Loucy (cell line): ENCODE measurements around the gene DNM3.

Source experiments
- H2AFZ ChIP-seq: fragments of 200-600 bp; sonication (generic); 2 replicates; pipeline ENCODE4 v1.6.0; 2016; ENCODE audit warnings: antibody characterized with exemption, mild to moderate bottlenecking, low read length, moderate library complexity
- H3F3A ChIP-seq: fragments of 200-600 bp; 2 replicates; pipeline ENCODE4 v1.6.0; 2016; ENCODE audit warnings: antibody characterized with exemption, low read depth, mild to moderate bottlenecking
- H3K27me3 ChIP-seq: fragments of 200-600 bp; sonication (generic); 2 replicates; pipeline ENCODE4 v1.6.1; 2014; ENCODE audit warnings: low read length, mild to moderate bottlenecking; ENCODE audit not compliant: insufficient read depth, poor library complexity, severe bottlenecking
- H3K36me3 ChIP-seq: fragments of 200-600 bp; sonication (generic); 2 replicates; pipeline ENCODE4 v1.6.1; 2016; ENCODE audit warnings: low read length; ENCODE audit not compliant: insufficient read depth
- H3K4me1 ChIP-seq: fragments of 200-600 bp; sonication (generic); 2 replicates; pipeline ENCODE4 v1.5.1; 2014; ENCODE audit warnings: low read length, mild to moderate bottlenecking; ENCODE audit not compliant: insufficient read depth, poor library complexity, severe bottlenecking
- H3K4me2 ChIP-seq: fragments of 200-600 bp; sonication (generic); 2 replicates; pipeline ENCODE4 v1.6.0; 2014; ENCODE audit warnings: antibody characterized with exemption, low read length, low read depth, mild to moderate bottlenecking; ENCODE audit not compliant: poor library complexity, severe bottlenecking
- H3K4me3 ChIP-seq: fragments of 200-600 bp; sonication (generic); 2 replicates; pipeline ENCODE4 v1.5.1; 2014; ENCODE audit warnings: low read length, mild to moderate bottlenecking, mixed read lengths; ENCODE audit not compliant: poor library complexity, severe bottlenecking
- H3K79me2 ChIP-seq: fragments of 200-600 bp; sonication (generic); 2 replicates; pipeline ENCODE4 v1.6.1; 2014; ENCODE audit warnings: low read length; ENCODE audit not compliant: insufficient read depth
- H3K9ac ChIP-seq: fragments of 200-600 bp; sonication (generic); 2 replicates; pipeline ENCODE4 v1.6.0; 2014; ENCODE audit warnings: mild to moderate bottlenecking, low read depth, low read length, moderate library complexity; ENCODE audit not compliant: poor library complexity, severe bottlenecking
- H3K9me2 ChIP-seq: fragments of 200-600 bp; sonication (generic); replicated peaks from 2 replicates; pipeline ENCODE4 v1.6.1; 2016; ENCODE audit warnings: low read depth, low read length, mixed read lengths
- H3K9me3 ChIP-seq: fragments of 200-600 bp; sonication (generic); 2 replicates; pipeline ENCODE4 v1.6.1; 2014; ENCODE audit warnings: mild to moderate bottlenecking, antibody characterized with exemption, low read length, low read depth; ENCODE audit not compliant: insufficient read depth
- H4K20me1 ChIP-seq: fragments of 200-600 bp; sonication (generic); 2 replicates; pipeline ENCODE4 v1.6.0; 2014; ENCODE audit warnings: antibody characterized with exemption, low read length, mild to moderate bottlenecking; ENCODE audit not compliant: insufficient read depth, poor library complexity, severe bottlenecking
- EZH2phosphoT487 ChIP-seq: fragments of 200-600 bp; IDR thresholded peaks from 2 replicates; pipeline ENCODE4 v1.6.1; 2018; ENCODE audit warnings: antibody characterized with exemption, mild to moderate bottlenecking, moderate library complexity, borderline replicate concordance
- TF ChIP-seq, protein P1 (sequence below): fragments of 200-600 bp; sonication (generic); conservative IDR thresholded peaks from 2 replicates; pipeline ENCODE4 v1.5.1; 2014; ENCODE audit warnings: mild to moderate bottlenecking, antibody characterized with exemption, low read length

DNM3 gene

DNA sequence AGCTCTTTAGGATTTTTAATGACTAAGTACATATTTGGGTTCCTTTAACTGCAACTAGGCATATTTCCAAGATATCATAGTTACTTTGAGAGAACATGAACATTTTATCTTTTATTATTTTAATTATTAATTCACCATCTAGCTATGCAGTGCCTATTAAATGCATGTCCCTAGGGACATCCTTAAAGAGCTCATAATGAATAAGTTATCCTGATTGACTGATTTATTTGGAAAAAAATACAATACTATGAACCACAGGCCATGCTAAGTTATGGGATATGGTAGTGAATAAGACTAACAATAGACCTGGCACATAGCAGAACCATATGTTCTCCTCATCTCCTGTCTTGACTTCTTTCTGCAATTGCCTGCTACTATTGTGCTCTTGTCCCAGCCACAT is 562.8 kb downstream of the DNM3 start:
- Histone ChIP-seq H3K9ac (no peak overlapping the region), H2AFZ (no peak overlapping the region), H3K4me3 (no peak overlapping the region), H3F3A (no peaks in the 10 kb centered on the region), H3K4me2 (no peak overlapping the region), H3K27me3 (no peaks in the 10 kb centered on the region), H3K79me2 (no peaks in the 10 kb centered on the region), H4K20me1 (no peaks in the 10 kb centered on the region), H3K36me3 (no peaks in the 10 kb centered on the region), H3K9me2 (no peaks in the 10 kb centered on the region), H3K9me3 (no peaks in the 10 kb centered on the region), H3K4me1 (peaks cover 9% of the 10 kb centered on the region)
- TF ChIP-seq, protein P1, sequence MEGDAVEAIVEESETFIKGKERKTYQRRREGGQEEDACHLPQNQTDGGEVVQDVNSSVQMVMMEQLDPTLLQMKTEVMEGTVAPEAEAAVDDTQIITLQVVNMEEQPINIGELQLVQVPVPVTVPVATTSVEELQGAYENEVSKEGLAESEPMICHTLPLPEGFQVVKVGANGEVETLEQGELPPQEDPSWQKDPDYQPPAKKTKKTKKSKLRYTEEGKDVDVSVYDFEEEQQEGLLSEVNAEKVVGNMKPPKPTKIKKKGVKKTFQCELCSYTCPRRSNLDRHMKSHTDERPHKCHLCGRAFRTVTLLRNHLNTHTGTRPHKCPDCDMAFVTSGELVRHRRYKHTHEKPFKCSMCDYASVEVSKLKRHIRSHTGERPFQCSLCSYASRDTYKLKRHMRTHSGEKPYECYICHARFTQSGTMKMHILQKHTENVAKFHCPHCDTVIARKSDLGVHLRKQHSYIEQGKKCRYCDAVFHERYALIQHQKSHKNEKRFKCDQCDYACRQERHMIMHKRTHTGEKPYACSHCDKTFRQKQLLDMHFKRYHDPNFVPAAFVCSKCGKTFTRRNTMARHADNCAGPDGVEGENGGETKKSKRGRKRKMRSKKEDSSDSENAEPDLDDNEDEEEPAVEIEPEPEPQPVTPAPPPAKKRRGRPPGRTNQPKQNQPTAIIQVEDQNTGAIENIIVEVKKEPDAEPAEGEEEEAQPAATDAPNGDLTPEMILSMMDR = no peak
- no peak for TF ChIP-seq EZH2phosphoT487

DNA sequence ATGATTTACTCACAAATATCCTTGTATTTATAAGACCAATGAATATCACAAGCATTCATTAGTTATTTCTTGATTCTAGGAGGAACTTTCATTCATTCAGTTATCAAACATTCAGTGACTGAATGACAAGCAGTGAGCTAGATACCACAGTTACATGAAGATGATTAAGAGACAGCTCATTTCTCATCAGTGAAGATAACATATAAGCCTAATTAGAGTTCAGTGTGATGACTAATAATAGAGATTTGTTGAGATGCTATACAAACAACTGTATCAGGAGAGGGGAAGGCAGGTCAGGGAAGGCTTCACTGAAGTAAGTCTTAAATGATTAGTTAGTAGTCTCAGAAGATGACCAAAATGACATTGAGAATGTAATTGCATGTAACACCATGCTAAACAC is 564.6 kb downstream of the DNM3 start:
- H3K9ac ChIP-seq = no peak overlapping the region
- no peaks in the 10 kb centered on the region for H3F3A ChIP-seq
- no peak overlapping the region for H3K4me2 ChIP-seq
- TF ChIP-seq, protein P1 = no peak
- TF ChIP-seq EZH2phosphoT487 = no peak
- H4K20me1 ChIP-seq = no peaks in the 10 kb centered on the region
- H3K4me1 ChIP-seq = no peaks in the 10 kb centered on the region
- H3K9me2 ChIP-seq = no peaks in the 10 kb centered on the region
- H3K4me3 ChIP-seq = no peak overlapping the region
- no peaks in the 10 kb centered on the region for H3K9me3 ChIP-seq
- H3K27me3 ChIP-seq = no peaks in the 10 kb centered on the region
- H3K36me3 ChIP-seq = no peaks in the 10 kb centered on the region
- no peaks in the 10 kb centered on the region for H3K79me2 ChIP-seq
- H2AFZ ChIP-seq = no peak overlapping the region

DNA sequence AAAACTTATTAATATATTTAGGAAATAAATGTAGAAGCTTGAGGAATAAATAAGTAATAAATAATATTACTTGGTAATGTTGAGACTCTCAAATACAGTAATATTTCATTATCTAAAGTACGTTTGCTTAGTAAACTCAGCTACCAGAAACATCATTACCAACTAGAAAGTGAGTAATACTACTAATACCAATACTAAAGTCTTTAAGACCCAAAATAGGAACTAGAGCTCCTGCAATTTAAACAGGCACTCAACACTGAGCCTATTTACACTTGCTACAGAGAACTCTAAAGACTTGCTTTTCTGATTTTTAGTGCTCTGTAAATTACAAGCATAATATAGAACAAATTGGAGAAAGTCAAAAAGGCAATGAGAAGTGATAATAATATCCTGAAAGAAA is 565.7 kb downstream of the DNM3 start:
- Histone ChIP-seq H3K4me3 (no peak overlapping the region), H3F3A (no peaks in the 10 kb centered on the region), H3K4me2 (no peak overlapping the region), H3K9ac (no peak overlapping the region), H3K9me3 (no peaks in the 10 kb centered on the region), H3K9me2 (no peaks in the 10 kb centered on the region), H3K79me2 (no peaks in the 10 kb centered on the region), H3K4me1 (no peaks in the 10 kb centered on the region), H3K27me3 (no peaks in the 10 kb centered on the region), H3K36me3 (no peaks in the 10 kb centered on the region), H2AFZ (no peak overlapping the region), H4K20me1 (no peaks in the 10 kb centered on the region)
- TF ChIP-seq, protein P1 = no peak
- no peak for TF ChIP-seq EZH2phosphoT487
